Brain microvascular endothelial cell (primary cell): ENCODE measurements around the gene SF3A1.
"Not testable (repeated sequence)": the region's sequence is repeated elsewhere in the genome, so short reads cannot be mapped to it uniquely, and the experiment has no call there.

Experiments
- DNase-seq: peaks from one replicate; pipeline ENCODE4 v3.0.0-alpha.2; 2020
- H3K27ac ChIP-seq: fragments of 250-450 bp; sonication (Bioruptor Pico); 2 replicates; pipeline ENCODE4 v1.5.1; 2020; ENCODE audit warnings: mild to moderate bottlenecking, moderate library complexity
- H3K27me3 ChIP-seq: fragments of 250-450 bp; sonication (Bioruptor Pico); replicated peaks from 2 replicates; pipeline ENCODE4 v1.5.1; 2020; ENCODE audit warnings: mild to moderate bottlenecking
- H3K36me3 ChIP-seq: fragments of 250-450 bp; sonication (Bioruptor Pico); replicated peaks from 2 replicates; pipeline ENCODE4 v1.5.1; 2020; ENCODE audit warnings: mild to moderate bottlenecking
- H3K4me3 ChIP-seq: 2 replicates; pipeline ENCODE4 v1.5.1; 2011; ENCODE audit warnings: low read depth, mild to moderate bottlenecking, control low read depth, low read length, moderate library complexity
- in situ Hi-C: cut with HindIII; loops from 2 replicates; pipeline ENCODE4 v1.10.0; 2017; ENCODE audit warnings: low sequenced_read_pairs, low pct_ligation_motif_present
- TF ChIP-seq, protein P1 (sequence below): IDR thresholded peaks from 2 replicates; pipeline ENCODE4 v1.5.1; 2011; ENCODE audit warnings: low read depth, mild to moderate bottlenecking, moderate library complexity, low read length, control low read depth, inconsistent platforms; ENCODE audit errors: missing control alignments

SF3A1 gene

DNA sequence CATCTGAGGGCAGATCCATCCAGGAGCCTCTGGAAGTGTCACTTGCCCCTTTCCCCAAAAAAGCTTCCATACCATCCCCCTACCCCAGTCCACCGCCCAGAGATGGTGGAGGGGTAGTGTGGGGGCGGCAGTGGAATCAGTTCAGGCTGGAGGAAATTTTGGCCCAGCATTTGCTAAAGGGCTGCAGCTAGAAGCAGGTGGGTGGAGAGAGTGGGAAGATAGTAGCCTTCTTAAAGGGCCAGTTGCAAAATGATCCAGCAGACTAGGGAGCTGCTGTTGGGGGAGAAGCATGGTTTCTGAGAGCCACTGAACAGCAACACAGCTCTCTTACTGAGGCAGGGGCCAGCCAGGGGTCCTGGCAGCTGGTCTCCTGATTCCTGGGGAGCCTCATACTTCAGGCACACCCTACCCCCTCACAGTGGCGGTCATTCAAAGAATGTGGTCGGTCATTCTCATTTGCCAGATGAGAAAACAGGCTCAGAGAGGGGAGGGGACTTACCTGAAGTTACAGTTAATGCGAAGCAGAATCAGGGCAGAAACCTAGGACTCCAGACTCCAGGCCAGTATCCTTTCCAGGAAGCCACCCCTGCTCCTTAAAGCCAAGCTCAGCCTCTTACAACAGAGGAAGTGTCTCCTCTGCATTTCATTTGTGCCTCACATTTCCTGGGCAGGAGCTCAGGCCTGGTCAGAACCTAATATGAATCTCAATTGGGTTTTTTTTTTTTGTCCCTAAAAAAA, 45.5 kb upstream of the SF3A1 start:
- Histone ChIP-seq H3K27me3 (no peaks in the 10 kb centered on the region), H3K27ac (no peak overlapping the region), H3K4me3 (no peak overlapping the region), H3K36me3 (peaks cover 46% of the 10 kb centered on the region)
- no peak for DNase-seq
- in situ Hi-C loops, result no loop called here
- TF ChIP-seq, protein P1, sequence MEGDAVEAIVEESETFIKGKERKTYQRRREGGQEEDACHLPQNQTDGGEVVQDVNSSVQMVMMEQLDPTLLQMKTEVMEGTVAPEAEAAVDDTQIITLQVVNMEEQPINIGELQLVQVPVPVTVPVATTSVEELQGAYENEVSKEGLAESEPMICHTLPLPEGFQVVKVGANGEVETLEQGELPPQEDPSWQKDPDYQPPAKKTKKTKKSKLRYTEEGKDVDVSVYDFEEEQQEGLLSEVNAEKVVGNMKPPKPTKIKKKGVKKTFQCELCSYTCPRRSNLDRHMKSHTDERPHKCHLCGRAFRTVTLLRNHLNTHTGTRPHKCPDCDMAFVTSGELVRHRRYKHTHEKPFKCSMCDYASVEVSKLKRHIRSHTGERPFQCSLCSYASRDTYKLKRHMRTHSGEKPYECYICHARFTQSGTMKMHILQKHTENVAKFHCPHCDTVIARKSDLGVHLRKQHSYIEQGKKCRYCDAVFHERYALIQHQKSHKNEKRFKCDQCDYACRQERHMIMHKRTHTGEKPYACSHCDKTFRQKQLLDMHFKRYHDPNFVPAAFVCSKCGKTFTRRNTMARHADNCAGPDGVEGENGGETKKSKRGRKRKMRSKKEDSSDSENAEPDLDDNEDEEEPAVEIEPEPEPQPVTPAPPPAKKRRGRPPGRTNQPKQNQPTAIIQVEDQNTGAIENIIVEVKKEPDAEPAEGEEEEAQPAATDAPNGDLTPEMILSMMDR, result no peak

- H3K27me3 ChIP-seq, H3K27ac ChIP-seq, DNase-seq, H3K4me3 ChIP-seq, in situ Hi-C loops: not testable (repeated sequence)
- peaks cover 34% of the 10 kb centered on the region for H3K36me3 ChIP-seq
These were observed 44.3 kb upstream of the SF3A1 start for GRCh38 chr22:30401024-30401423.

DNA sequence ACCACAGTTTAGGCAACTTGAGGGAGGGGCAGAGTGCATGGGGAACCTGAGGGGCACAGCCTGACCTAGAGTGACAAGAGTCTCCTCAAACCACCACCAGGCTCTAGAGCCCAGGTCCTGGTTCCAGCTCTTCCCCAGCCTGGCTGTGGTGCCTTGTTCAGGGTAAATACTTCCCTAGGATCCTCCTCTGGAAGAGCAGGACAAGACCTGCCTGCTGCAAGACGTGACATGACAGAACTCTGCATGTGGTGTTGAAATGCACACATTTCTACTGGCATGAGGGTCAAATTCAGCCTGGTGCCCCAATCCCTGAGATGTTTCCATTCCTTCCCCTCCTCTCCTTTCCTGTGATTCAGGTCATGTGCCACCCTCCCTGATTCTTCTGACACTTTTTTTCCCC, 43.5 kb upstream of the SF3A1 start:
- TF ChIP-seq, protein P1, result no peak
- H3K4me3 ChIP-seq, result no peak overlapping the region
- H3K27ac ChIP-seq, result no peak overlapping the region
- no peaks in the 10 kb centered on the region for H3K27me3 ChIP-seq
- no peak for DNase-seq
- H3K36me3 ChIP-seq, result peaks cover 34% of the 10 kb centered on the region
- in situ Hi-C loops, result no loop called here

DNA sequence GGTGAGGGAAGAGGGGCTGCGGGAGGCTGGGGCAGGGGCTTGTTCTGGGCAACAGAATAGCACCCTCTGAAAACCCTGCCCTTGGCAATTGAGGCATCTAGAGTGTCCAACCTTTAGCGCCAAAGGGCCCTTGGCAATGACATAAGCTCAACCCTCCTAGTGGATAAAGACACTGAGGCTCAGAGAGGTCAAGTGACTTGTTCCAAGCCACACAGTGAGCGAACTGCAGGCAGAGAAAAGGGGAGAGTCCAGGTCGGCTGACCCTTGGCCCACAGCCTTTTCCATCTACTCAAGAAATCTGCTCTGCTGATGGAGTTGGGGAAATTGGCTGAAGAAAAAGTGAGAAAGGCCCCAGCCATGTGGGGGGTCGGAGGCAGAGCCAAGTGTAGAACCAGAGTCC, 43.0 kb upstream of the SF3A1 start:
- in situ Hi-C loops, result no loop called here
- no peak for DNase-seq
- TF ChIP-seq, protein P1, result no peak
- Histone ChIP-seq H3K27ac (no peak overlapping the region), H3K4me3 (no peak overlapping the region), H3K36me3 (peaks cover 34% of the 10 kb centered on the region), H3K27me3 (no peaks in the 10 kb centered on the region)

DNA sequence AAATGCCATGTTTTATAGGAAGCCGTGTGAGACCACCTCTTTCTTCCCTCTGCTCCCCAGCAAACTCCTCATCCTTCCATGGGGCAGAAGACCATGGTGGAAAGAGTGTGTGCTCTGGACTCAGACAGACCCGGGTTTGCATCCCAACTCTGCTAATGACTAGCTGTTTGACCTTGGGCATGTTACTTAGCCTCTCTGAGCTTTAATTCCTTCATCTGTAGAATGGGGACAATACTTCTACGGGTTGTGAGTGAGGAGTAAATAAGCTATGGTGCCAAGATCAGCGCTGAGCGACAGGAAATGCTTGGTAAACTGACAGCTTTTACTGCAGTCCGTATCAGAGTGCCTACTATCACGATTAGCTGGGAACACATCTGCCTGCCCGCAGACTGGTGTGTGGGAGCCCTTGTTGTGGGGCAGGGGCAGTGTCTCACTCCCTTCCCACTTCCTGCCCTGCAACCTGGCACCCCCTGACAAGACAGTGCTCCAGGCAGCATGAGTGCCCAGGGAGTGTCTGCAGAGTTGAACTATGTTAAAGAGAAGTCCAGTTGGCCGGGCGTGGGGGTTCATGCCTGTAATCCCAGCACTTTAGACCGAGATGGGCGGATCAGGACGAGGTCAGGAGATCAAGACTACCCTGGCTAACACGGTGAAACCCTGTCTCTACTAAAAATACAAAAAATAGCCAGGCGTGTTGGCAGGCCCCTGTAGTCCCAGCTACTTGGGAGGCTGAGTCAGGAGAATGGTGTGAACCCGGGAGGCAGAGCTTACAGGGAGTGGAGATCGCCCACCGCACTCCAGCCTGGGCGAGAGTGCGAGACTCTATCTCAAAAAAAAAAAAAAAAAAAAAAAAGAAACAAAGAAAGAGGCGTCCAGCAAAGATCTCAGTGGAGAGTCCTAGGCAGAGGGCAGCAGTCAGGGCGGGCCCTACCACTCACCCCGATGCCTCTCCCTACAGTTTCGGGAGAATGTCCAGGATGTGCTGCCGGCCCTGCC, 42.3 kb upstream of the SF3A1 start:
- TF ChIP-seq, protein P1, result no peak
- Histone ChIP-seq H3K27me3 (no peaks in the 10 kb centered on the region), H3K4me3 (peak overlapping the region; percentile 83), H3K36me3 (peaks cover 26% of the 10 kb centered on the region), H3K27ac (no peak overlapping the region)
- no peak for DNase-seq
- in situ Hi-C loops, result no loop called here
